Measurements from ENCODE around the gene SLC25A45. TPM values are rescaled to one million over a fixed set of nuclear protein-coding genes. Genes with fewer than 3 reads are reported as not detected.

Gene SLC25A45
- total and polyA plus RNA-seq, 2 donors from 2014 or later: 4.1 to 14.7 TPM

- H3K4me3 ChIP-seq (ENCODE audit: low read length in 3 of 3): peak overlapping the region in 2 of 3 donors; percentile 40 to 98
- TF ChIP-seq, protein P1, sequence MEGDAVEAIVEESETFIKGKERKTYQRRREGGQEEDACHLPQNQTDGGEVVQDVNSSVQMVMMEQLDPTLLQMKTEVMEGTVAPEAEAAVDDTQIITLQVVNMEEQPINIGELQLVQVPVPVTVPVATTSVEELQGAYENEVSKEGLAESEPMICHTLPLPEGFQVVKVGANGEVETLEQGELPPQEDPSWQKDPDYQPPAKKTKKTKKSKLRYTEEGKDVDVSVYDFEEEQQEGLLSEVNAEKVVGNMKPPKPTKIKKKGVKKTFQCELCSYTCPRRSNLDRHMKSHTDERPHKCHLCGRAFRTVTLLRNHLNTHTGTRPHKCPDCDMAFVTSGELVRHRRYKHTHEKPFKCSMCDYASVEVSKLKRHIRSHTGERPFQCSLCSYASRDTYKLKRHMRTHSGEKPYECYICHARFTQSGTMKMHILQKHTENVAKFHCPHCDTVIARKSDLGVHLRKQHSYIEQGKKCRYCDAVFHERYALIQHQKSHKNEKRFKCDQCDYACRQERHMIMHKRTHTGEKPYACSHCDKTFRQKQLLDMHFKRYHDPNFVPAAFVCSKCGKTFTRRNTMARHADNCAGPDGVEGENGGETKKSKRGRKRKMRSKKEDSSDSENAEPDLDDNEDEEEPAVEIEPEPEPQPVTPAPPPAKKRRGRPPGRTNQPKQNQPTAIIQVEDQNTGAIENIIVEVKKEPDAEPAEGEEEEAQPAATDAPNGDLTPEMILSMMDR (IDR thresholded peaks at IDR 0.05; ENCODE audit: borderline replicate concordance, extremely low read depth, insufficient read depth): no peak
- peaks cover 0 to 35% (median 18%) of the 10 kb centered on the region in 3 donors for H3K36me3 ChIP-seq (ENCODE audit: control insufficient read depth in 2 of 3, insufficient read depth in 3 of 3, low read length in 3 of 3)
- no peaks in the 10 kb centered on the region for H3K27me3 ChIP-seq (ENCODE audit: control insufficient read depth, insufficient read depth, low read length)
- peak overlapping the region in 2 of 3 donors; percentile 57 to 99 for H3K9ac ChIP-seq (ENCODE audit: low read length in 3 of 3)
- intact Hi-C loops (cut with DNase I): no loop called here
- H3K4me1 ChIP-seq (ENCODE audit: control insufficient read depth in 2 of 3, insufficient read depth in 2 of 3, low read depth in 1 of 3, low read length in 3 of 3): peaks cover 0 to 38% (median 36%) of the 10 kb centered on the region in 3 donors
- H3K27ac ChIP-seq (ENCODE audit: low read depth in 2 of 2, low read length in 2 of 2): peak overlapping the region; percentile 82 to 99
- DNase-seq (no peak), FAIRE-seq (no peak)
- H3K9me3 ChIP-seq (ENCODE audit: control insufficient read depth in 2 of 3, insufficient read depth in 1 of 3, low read length in 3 of 3): no peaks in the 10 kb centered on the region
Measured at GRCh38 chr11:65430406-65431217, 48.2 kb upstream of the SLC25A45 start.

- TF ChIP-seq, protein P1 (IDR thresholded peaks at IDR 0.05; ENCODE audit: borderline replicate concordance, extremely low read depth, insufficient read depth): no peak
- H3K27ac ChIP-seq (ENCODE audit: low read depth in 2 of 2, low read length in 2 of 2): peak overlapping the region; percentile 82 to 99
Measured at GRCh38 chr11:65429724-65430405, 47.4 kb upstream of the SLC25A45 start.

GRCh38 chr11:65429068-65429681 lies 46.7 kb upstream of the SLC25A45 start:
- H3K36me3 ChIP-seq (ENCODE audit: control insufficient read depth in 2 of 3, insufficient read depth in 3 of 3, low read length in 3 of 3): peaks cover 0 to 35% (median 20%) of the 10 kb centered on the region in 3 donors
- peak overlapping the region; percentile 99 to 100 for H3K27ac ChIP-seq (ENCODE audit: low read depth in 2 of 2, low read length in 2 of 2)
- H3K4me3 ChIP-seq (ENCODE audit: low read length in 3 of 3): peak overlapping the region in 2 of 3 donors; percentile 22 to 98
- H3K27me3 ChIP-seq (ENCODE audit: control insufficient read depth, insufficient read depth, low read length): no peaks in the 10 kb centered on the region
- H3K4me1 ChIP-seq (ENCODE audit: control insufficient read depth in 2 of 3, insufficient read depth in 2 of 3, low read depth in 1 of 3, low read length in 3 of 3): peaks cover 0 to 32% (median 30%) of the 10 kb centered on the region in 3 donors
- TF ChIP-seq, protein P1 (IDR thresholded peaks at IDR 0.05; ENCODE audit: borderline replicate concordance, extremely low read depth, insufficient read depth): no peak
- intact Hi-C loops (cut with DNase I): loop anchor here (5.0 kb wide), 1 partner anchor 73 kb away; no protein-coding TSS in a partner anchor
- DNase-seq: no peak
- no peak for FAIRE-seq
- no peaks in the 10 kb centered on the region for H3K9me3 ChIP-seq (ENCODE audit: control insufficient read depth in 2 of 3, insufficient read depth in 1 of 3, low read length in 3 of 3)
- peak overlapping the region in 1 of 3 donors; percentile 99 for H3K9ac ChIP-seq (ENCODE audit: low read length in 3 of 3)

More at GRCh38 chr11:65429724-65430405, 47.4 kb upstream of the SLC25A45 start:
- H3K36me3 ChIP-seq (ENCODE audit: control insufficient read depth in 2 of 3, insufficient read depth in 3 of 3, low read length in 3 of 3): peaks cover 0 to 35% (median 23%) of the 10 kb centered on the region in 3 donors
- intact Hi-C loops (cut with DNase I): loop anchor here (5.0 kb wide), 1 partner anchor 72 kb away; no protein-coding TSS in a partner anchor
- DNase-seq: peak in 3 of 5 donors; percentile 19 to 93 (median 63)
- peaks cover 0 to 38% (median 36%) of the 10 kb centered on the region in 3 donors for H3K4me1 ChIP-seq (ENCODE audit: control insufficient read depth in 2 of 3, insufficient read depth in 2 of 3, low read depth in 1 of 3, low read length in 3 of 3)
- FAIRE-seq: no peak
- H3K9me3 ChIP-seq (ENCODE audit: control insufficient read depth in 2 of 3, insufficient read depth in 1 of 3, low read length in 3 of 3): no peaks in the 10 kb centered on the region
- H3K4me3 ChIP-seq (ENCODE audit: low read length in 3 of 3): peak overlapping the region in 2 of 3 donors; percentile 40 to 98
- no peaks in the 10 kb centered on the region for H3K27me3 ChIP-seq (ENCODE audit: control insufficient read depth, insufficient read depth, low read length)
- peak overlapping the region in 2 of 3 donors; percentile 57 to 99 for H3K9ac ChIP-seq (ENCODE audit: low read length in 3 of 3)

All from kidney (tissue), 14 donors.